NCI-H524 (cell line): ENCODE measurements around the gene CRISP2.

Experiments used
- DNase-seq, 2 experiments: peaks; one replicate each; lab custom pipeline; 2025; lab: John Stamatoyannopoulos, UW

CRISP2 gene

DNA sequence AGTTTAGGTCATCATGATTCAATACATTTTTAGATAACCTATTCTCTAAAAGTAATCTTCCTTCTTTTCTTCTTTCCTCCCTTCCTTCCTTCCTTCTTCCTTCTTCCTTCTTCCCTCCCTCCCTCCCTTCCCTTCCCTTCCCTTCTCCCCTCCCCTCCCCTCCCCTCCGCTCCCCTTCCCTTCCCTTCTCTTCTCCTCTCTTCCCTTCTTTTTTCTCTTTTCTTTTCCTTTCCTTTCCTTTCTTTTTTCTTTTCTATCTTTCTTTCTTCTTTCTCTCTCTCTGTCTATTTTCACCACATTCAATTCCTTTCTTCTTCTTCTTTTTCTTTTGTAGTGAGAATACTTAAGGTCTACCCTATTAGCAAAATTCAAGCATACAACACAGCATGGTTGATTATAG, 59.4 kb downstream of the CRISP2 start:
- no peak for DNase-seq

DNA sequence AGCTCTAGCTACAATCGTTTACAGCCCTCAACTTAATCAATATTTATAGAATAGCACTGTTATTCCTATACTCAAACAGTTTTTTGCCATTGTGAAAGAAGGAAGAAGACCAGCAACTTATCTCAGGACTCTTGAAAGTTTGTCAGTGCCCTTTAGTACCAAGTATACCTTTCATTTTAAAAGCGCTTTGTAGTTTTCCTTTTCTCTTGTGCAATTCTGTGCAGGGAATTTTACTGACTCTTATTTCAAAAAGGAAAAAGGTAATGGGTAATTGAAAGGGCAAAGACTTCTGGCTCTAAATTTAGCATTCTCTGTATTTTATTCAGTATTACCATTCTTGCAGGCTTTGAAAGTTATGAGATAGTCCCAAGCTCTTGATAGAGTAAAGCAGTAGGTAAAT, 59.9 kb downstream of the CRISP2 start:
- no peak for DNase-seq

- no peak for DNase-seq
Measured at GRCh38 chr6:49651239-49651638, 62.1 kb downstream of the CRISP2 start.

DNA sequence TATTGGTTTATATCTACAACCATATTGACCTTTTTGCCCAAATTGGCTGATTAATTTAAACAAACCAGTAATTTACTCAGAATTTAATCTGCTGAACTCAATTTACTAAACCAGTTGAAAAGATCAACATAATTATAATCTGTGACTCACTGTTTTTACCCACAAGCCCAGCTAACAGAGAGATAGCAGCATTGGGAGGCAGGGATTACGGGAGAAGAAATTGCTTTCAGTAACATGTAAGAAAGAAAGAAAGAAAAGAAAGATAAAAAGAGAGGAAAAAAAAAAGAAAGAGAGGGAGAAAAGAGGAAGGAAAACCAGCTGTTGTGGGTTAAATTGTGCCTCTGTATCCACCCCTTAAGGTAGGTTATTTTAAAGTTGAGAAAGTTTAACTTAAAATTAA, 63.4 kb downstream of the CRISP2 start:
- DNase-seq = no peak

DNA sequence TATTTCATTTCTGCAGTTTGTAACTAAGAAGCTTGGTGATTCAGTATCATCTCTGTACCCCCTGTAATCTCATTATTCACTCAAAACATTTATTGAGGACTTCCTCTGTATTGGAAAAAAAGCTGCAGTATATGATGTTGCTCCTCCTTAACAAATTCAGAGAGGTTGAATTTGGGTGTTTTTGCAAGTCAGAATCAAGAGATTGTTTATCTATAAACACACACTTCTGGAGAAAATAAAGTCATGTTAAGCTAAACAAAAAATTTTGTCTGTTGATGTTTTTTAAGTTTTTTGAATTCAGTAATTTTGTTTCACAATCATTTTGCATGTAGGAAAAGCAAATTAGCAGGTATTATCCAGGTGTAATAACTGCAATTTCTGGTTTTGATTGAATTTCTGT, 65.3 kb downstream of the CRISP2 start:
- DNase-seq = no peak

DNA sequence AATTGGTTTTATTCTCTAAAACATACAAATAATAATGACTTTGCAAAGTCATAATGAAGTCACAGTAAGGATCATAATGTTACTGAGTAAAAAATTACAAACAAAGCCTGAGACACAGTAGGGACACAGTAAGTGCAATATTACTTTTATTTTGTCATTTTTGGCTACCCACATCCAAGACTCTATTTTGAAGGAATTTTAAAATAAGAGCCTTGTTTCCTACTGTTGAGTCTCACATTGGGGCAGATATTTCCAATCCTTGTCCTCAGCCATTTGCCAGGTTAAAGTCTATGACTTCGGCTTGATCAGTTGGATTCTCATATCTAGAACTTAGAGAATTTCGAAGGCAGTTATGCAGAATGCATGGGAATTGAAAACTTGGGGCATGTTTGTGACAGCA, 65.9 kb downstream of the CRISP2 start:
- DNase-seq = no peak

GRCh38 chr6:49646942-49647341, 66.4 kb downstream of the CRISP2 start:
- no peak for DNase-seq

GRCh38 chr6:49646130-49646824, 67.1 kb downstream of the CRISP2 start:
- no peak for DNase-seq

GRCh38 chr6:49645139-49645538, 68.2 kb downstream of the CRISP2 start:
- no peak for DNase-seq
